DOHH2 (cell line): ENCODE results near the gene NUTM2G.
"Not testable (repeated sequence)": the region's sequence is repeated elsewhere in the genome, so short reads cannot be mapped to it uniquely, and the experiment has no call there.

Experiments used
- EZH2phosphoT487 ChIP-seq: fragments of 200-600 bp; sonication (generic); IDR thresholded peaks from 2 replicates; pipeline ENCODE4 v1.6.1; 2017; ENCODE audit warnings: borderline replicate concordance, mild to moderate bottlenecking, antibody characterized with exemption, low read length, moderate library complexity, mixed read lengths
- TF ChIP-seq, protein P1 (sequence below): fragments of 200-600 bp; sonication (generic); IDR thresholded peaks from one replicate; pipeline ENCODE4 v1.5.1; 2014; ENCODE audit warnings: antibody characterized with exemption, mild to moderate bottlenecking, low read depth, low read length; ENCODE audit not compliant: poor library complexity, severe bottlenecking

GRCh38 chr9:96984139-96984538, 55.5 kb downstream of the NUTM2G start:
- TF ChIP-seq, protein P1, sequence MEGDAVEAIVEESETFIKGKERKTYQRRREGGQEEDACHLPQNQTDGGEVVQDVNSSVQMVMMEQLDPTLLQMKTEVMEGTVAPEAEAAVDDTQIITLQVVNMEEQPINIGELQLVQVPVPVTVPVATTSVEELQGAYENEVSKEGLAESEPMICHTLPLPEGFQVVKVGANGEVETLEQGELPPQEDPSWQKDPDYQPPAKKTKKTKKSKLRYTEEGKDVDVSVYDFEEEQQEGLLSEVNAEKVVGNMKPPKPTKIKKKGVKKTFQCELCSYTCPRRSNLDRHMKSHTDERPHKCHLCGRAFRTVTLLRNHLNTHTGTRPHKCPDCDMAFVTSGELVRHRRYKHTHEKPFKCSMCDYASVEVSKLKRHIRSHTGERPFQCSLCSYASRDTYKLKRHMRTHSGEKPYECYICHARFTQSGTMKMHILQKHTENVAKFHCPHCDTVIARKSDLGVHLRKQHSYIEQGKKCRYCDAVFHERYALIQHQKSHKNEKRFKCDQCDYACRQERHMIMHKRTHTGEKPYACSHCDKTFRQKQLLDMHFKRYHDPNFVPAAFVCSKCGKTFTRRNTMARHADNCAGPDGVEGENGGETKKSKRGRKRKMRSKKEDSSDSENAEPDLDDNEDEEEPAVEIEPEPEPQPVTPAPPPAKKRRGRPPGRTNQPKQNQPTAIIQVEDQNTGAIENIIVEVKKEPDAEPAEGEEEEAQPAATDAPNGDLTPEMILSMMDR: not testable (repeated sequence)
- not testable (repeated sequence) for TF ChIP-seq EZH2phosphoT487
